Activated CD4-positive, CD25-positive, alpha-beta regulatory T cell (primary cell): Measurements from ENCODE around the gene NCAPH2.

ENCODE experiments used
- DNase-seq, 4 experiments: peaks; one replicate each; lab custom pipeline; 2025; lab: John Stamatoyannopoulos, UW

The NCAPH2 gene

DNA sequence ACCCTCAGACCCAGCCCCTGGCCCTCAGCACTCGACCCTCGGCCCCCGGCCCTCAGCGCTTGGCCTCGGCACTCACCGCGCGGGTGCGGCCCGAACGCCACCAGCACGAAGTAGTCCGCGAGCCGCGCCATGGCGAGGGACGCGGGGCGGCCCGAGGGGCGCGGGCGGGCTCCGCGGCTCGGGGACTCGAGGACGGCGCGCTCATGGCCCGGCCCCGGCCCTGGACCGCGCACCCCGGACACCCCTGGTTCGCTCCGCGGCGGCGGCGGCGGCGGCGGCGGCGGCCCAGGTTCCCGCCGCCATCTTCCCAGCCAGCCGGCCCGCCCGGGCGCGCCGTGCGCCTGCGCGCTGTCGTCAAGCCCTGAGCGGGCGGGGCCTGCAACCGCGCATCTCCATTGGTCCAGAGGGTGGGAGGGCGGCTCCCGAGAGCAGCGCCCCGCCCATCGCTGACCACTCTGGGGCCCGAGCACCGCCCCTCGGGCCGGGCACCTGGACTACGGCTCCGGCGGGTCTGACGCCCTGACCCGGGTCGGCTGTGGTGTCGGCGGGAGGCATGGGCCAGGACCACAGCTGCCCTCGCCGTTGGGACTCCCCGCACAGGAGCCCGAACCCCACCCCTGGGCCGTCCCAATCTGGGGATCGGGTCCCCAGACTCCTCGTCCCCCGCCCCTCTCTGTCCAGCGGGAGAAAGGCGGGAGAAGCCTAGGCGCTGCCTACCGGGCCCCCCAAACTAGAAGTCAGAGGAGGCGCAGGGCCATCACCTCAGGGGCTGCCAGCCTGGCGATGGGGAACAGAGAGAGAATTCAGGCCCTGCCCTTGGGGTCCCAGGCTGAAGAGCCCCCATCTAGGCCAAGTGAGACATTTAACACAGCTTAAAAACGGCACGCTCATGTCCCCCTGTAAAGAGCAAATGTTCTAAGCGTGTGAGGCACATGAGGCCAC is 33.0 kb upstream of the NCAPH2 start, which contains the start of gene SBF1:
SBF1 (minus strand) TSS at position 326 of the 942 bp plus-strand sequence; CDS start at position 131, 195 bp downstream.
- DNase-seq: peak; percentile 70 to 85 (median 76)

DNA sequence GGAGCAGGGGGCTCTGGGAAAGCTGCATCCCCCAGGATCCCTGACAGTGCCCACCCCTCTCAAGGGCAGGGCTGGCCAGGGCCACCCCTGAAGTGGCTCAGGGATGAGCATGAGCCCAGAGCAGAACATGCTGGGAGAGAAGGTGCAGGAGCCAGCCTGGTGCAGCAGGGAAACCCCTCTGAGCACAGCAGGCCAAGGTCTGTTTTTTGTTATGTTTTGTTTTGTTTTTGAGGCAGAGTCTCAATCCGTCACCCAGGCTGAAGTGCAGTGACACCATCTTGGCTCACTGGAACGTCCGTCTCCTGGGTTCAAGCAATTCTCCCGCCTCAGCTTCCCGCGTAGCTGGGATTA is 32.4 kb upstream of the NCAPH2 start:
- DNase-seq: no peak

DNA sequence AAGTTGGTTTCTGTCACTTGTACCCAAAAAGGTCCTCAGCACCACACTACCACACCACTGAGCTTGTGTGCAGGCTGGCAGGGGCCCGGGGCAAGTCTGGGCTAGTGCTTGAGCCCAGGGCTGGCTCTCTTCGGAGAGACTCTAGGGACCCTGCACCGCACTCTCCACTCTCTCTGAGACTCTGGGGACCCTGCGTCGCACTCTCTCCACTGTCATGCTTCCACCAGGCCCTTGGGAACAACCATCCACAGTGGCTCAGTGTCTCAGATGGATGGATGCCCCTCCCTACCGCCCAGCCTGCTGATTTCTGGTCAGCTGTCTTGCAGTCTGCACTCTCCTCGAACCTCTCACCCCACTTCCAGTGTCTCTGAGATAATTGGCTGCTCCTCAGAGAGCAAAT is 31.2 kb upstream of the NCAPH2 start:
- no peak for DNase-seq

DNA sequence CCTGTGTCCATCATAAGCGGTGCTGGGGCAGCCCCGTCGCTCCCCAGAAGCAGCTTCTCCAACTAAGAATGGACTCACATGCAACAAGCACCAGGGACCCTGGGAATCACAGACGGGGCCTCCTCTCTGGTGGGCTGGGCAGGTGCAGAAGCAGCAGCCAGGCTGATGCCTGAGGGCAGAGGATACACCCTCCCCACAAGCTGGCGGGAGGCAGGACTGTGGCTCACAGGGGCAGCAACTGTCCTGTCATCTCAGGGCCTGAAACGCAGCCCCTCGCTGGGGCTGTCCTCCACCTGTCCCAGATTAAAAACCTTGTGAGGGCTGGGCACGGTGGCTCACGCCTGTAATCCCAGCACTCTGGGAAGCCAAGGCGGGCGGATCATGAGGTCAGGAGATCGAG is 30.1 kb upstream of the NCAPH2 start:
- no peak for DNase-seq

DNA sequence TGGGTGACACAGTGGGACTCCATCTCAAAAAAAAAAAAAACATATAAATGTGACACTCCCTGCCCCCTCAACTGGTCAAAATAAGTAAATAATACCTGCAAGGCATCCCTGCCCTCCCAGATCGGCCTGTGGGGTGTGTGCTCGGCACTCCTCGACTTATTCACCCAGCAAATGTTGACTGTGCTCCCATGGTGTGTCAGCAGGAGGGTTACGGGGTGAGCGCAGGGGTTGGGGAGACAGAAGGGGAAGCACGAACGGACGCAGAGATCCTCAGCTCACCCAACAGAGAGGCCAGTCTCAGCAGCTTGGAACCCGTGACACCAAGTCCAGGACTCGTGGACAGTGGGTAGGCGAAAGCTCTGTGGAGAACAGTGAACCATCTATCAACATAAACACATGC is 28.3 kb upstream of the NCAPH2 start:
- DNase-seq: no peak

DNA sequence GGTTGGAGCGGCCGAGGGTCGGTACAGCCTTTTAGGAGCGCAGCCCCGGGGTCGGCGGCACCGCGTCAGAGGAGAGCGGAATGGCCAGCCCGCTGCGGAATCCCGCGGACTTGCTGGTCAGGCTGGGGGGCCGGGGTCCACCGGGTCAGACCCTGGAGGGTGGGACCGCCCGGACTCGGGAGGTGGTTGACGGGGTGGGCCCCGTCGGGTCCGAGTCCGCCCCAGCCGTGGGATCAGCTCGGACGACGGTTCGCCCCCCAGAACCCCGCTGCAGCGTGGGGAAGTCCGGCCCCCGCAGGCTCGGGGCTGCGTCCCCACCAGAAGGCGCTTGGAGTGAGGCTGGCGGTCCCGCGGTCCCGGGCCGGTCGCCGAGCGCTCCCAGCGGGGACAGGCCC is 27.0 kb upstream of the NCAPH2 start:
- no peak for DNase-seq

DNA sequence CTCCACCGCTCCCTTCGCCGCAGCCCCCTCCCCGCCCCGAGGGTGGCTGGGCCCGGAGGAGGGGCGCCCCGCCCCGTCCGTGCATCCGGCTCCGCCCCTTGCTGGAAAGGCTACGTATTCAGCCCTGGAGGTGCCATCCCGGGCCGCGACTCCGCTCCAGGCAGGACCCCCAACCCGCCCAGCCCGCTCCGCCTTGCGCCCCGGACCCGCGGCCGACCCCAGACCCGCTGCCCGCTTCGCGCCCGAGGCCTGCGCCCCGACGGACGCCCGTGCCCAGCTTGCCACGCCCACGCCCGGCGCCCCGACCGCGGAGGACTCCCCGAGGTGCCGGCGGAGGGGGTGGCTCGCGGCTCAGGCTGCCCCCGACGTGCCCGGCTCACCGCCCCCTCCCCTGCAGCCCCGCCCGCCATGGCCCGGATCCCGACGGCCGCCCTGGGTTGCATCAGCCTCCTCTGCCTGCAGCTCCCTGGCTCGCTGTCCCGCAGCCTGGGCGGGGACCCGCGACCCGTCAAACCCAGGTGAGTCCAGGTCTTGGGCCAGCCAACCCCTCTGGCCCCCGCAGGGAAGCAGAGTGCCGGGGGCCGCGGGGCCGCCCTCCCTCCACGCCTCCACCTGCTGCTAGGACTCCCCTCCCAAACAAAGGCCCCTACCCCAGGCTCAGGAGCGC is 26.5 kb upstream of the NCAPH2 start, which contains the start of gene ADM2:
ADM2 (plus strand) TSS at position 104 of the 667 bp plus-strand sequence; CDS start at position 409, 305 bp downstream.
- DNase-seq: peak; percentile 28 to 51 (median 48)

DNA sequence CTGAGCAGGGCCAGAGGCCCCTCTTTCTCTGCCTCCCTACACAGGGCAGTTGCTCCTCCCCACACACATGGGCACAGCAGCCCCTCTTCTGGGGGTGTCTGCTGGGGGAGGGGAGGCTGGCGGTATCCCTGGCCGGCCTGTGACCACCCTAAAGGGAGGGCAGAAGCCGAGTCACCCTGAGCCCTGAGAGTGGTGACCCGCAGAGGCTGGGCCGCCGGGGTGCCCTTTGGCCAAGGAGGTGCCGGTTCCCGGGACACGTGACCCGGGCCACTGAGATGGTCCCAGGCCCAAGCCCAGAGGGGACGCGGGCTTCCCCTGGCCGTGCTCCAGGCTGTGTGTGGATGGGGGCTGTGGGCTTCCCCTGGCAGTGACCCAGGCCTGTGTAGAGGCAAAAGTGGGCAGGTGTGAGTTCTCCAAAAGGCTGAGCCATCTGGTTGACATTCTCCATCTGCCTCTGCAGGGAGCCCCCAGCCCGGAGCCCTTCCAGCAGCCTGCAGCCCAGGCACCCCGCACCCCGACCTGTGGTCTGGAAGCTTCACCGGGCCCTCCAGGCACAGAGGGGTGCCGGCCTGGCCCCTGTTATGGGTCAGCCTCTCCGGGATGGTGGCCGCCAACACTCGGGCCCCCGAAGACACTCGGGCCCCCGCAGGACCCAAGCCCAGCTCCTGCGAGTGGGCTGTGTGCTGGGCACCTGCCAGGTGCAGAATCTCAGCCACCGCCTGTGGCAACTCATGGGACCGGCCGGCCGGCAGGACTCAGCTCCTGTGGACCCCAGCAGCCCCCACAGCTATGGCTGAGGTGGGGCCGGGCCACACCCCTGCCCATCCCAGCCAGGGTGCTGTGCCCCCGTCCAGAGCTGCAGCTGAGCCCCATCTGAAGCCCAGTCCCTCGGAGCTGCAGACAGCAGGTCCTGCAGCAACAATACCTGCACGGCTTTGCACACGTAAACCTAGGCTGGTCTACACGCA is 25.6 kb upstream of the NCAPH2 start:
- DNase-seq: no peak

DNA sequence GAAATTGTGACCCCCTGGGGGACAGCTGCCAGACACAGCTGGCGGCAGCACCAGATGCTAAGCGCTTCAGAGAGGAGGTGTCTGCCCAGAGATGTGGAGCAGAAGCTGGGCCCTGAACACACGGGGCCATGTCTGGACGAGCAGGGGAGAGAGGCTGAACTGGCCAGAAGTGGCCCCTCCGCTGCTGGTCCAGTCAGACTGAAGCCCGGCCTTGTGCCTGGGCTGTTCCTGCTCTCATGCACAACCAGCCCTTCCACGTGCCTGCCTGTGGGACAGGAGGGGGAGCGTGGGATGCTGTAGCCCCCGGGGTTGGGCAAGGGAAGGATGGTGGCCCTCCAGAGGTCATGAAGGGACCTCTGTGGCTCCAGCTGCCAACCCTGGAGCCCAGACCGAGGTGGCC is 24.9 kb upstream of the NCAPH2 start:
- DNase-seq: no peak

DNA sequence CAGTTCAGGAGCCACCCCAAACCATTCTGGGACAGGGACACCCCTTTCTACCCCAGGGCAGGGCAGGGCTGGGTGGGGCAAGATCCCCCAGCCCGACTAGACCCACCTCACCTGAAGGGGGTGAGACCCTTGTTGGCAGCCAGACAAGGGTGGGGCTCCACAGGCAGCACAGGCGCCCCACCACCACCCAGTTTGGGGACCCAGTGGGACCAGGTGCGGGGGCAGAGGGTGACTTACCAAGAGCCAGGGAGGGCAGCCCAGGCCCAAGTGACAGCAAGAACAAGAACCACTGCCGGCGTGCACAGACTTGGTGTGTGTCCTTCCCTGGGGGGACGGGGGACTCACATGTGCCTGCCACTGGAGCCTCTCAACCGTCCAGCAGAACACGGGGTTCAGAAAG is 24.5 kb upstream of the NCAPH2 start:
- DNase-seq: no peak

DNA sequence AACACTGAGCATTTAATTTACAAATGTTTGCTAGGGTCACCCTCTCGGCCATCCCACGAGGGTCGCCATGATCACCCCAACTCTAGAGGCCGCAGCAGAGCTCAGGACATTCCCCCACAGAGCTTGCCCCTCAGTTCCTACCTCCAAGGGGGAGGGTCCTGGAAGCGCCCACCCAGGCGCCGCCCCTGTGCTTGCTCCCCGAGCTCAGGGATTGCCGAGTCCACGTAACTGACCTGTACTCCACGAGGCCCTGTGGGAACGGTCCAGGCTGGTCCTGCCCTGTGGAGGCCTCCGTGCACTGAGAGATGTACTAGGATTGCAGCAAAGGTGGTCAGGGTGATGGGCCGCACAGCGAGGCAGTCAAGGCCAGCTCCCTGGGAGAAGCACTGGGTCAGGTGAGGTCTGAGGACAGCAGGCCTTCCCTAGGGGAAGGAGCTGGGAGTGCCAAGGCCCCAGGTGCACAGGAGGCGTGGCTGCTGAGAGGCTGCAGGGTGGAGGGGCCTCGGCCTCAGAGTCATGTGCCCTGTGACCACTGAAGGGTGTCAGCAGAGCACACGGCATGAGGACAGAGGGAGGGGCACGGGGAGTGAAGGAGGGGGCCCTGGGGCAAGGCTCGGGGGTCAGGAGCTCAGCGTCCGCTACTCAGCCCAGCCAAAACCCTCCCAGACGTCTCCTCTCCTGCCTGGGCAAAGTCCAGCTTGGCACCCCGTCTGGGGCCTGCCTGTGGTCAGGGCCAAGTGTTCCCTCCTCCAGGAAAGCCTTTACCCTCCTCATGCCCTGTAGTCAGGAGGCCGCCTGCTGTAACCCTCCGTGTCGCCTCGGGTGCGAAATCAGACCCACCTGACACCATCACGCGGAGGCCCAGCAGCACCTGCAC is 23.8 kb upstream of the NCAPH2 start:
- no peak for DNase-seq

DNA sequence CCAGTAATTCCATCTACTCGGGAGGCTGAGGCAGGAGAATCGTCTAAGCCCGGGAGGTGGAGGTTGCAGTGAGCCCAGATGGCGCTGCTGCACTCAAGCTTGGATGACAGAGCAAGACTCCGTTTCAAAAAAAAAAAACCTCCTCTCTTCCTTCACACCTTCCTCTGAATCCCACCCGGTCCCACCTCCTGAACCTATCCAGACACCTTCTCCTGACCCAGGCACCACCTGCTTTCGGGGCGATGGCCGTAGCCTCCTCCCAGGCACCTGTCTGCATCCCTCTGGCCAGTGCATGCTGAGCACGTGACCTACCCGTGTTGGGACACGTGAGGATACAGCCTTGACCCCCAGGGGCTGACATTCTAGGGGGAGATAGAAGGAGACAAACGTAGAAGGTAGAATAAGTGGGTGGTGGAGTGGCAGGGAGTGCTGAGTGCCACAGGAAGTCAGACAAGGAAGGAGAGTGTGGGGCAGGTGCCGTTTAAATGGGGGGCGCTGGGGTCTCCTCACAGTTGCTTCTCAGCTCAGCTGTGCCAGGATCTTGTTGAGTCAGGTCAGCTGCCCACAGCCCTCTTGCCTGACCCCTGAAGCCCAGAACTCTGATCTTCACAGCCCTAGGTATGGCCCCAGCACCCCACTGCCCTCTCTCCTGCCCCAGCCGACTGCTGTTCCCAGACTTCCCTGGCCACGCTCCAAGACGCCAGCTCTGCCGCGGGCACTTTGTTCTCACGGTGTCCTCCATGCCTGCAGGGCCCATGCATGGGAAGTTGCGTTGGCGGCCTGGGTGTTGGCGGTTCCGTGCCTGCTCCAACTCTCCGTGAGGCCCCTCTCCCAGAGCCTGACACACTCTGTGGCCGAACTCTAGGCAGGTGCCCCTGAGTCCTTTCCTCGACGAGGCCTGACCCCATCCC is 22.5 kb upstream of the NCAPH2 start:
- DNase-seq: no peak

DNA sequence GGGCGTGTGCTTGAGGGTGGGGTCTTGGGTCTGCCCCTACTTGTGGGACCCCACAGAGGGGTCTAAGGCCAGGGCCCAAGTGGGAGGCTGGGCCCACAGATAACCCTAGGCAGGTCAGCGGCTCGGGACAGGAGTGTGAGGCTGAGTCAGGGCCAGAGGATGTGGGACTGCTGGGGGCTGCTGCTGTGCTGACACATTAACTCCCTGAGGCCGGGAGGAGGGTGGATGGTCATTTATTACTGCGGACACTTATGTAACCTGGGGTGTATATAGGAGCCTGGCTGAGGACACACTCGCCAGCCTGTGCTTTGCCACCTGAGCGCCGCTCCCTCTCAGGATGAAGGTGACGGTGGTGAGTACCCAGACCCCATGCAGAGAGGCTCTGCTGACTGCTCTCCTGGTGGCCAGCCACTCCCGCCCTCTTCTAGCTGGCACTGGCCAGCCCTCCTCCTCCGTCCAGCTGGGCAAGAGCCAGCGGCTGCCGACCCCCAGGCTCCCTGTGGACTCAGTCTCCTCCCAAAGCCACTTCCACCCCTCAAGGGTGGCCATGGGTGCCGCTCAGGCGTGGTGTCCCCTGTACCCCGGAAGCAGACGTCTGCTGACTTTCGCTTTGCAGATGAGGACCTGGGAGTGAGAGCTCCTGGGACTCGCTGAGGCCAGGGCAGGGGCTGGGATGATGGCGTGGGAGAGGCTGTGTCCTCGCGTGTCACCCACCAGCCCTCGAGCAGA is 21.3 kb upstream of the NCAPH2 start, which contains the start of gene MIOX:
MIOX (plus strand) TSS at position 299 of the 729 bp plus-strand sequence; CDS start at position 338, 39 bp downstream.
- no peak for DNase-seq

DNA sequence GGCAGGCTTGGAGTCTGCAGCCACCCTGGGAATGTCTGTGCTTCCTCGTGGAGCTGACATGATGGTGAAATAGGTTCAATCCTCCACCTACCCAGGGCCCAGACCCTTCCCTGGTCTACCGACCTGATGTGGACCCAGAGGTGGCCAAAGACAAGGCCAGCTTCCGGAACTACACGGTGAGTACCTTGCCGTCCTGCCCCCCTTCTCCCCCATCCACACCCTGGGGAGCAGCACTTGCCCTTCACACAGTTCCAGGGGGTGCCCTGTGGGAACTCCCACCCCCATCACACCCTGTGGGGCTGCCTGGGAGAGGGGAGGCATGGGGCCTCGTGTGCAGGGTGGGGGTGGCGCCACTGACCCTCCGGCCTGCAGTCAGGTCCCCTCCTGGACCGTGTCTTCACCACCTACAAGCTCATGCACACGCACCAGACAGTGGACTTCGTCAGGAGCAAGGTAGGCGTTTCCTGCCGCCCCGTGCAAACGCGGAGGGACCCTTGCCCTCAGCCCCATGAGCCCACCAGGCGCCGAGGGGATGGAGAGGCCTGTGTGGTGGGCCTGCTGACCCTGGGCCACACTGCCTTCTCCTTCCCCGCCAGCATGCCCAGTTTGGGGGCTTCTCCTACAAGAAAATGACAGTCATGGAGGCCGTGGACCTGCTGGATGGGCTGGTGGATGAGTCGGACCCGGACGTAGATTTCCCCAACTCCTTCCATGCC is 20.6 kb upstream of the NCAPH2 start:
- no peak for DNase-seq

DNA sequence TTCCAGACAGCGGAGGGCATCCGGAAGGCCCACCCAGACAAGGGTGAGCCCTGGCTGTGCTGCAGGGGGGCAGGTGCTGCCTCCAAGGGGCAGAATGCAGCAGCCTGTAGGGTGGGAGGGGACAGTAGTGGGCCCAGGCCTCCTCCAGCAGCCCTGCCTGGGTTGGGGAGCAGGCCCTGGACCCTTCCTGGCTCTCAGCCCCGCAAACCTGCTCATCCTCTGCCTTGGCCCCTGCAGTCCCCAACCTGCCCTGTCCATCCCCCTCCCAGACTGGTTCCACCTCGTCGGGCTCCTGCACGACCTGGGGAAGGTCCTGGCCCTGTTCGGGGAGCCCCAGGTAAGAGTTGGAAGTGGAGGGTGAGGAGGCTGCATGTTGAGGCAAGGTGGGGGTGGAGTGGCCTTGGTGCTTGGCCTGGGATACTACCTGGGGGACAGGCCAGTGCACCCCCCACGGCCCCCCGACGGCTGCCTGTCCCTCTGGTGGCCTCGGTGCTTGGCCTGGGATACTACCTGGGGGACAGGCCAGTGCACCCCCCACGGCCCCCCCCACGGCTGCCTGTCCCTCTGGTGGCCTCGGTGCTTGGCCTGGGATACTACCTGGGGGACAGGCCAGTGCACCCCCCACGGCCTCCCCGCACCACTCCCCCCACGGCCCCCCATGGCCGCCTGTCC is 19.9 kb upstream of the NCAPH2 start:
- DNase-seq: no peak

DNA sequence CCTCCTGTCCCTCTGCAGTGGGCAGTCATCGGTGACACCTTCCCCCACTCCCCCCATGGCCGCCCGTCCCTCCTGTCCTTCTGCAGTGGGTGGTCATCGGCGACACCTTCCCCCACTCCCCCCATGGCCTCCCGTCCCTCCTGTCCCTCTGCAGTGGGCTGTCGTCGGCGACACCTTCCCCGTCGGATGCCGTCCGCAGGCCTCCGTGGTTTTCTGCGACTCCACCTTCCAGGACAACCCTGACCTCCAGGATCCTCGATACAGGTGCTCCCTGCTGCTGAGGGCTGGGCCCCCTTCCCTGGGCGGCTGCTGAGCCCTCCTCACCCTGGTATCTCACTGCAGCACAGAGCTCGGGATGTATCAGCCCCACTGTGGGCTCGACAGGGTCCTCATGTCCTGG is 19.1 kb upstream of the NCAPH2 start:
- DNase-seq: no peak

DNA sequence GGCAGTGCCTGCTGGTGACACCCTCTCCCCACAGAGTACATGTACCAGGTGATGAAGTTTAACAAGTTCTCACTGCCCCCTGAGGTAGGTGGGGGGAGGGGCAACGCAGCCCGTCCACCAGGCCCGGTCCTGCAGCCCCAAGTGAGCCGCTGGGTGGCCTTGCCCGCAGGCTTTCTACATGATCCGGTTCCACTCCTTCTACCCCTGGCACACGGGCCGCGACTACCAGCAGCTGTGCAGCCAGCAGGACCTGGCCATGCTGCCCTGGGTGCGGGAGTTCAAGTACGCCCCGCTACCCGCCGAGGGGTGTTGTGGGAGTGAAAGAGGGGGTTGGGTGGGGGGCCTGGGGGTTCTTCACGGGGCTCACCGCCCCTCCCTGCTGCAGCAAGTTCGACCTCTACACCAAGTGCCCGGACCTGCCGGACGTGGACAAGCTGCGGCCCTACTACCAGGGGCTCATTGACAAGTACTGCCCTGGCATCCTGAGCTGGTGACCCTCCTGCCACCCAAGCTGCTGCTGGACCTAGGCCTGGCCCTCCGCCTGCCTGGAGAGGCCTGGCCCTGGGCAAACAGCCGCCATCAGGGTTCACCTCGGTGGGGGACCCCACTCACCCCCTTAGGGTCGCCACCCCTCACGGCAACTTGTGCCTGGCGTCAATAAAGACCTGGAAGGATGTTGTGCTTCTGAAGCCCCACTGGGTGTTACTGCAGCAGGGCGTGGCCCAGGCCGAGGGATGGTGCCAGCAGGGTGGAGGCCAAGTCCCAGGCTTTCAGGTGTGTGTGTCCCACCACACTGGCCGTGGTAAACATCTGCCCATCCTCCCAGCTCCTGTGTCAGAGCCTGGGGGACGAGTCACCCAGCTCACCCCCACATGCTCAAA is 18.4 kb upstream of the NCAPH2 start:
- no peak for DNase-seq
